ENCODE data around the gene ADCY10. TPM values are rescaled to one million over a fixed set of nuclear protein-coding genes. Genes with fewer than 3 reads are reported as not detected.
"Not testable (repeated sequence)": the region's sequence is repeated elsewhere in the genome, so short reads cannot be mapped to it uniquely, and the experiment has no call there.

ADCY10 gene
- total RNA-seq, 1 experiment from 2014 or later = 0.20 TPM

- not testable (repeated sequence) for H4K8ac ChIP-seq (replicated peaks; ENCODE audit: insufficient read length, low read depth, low read length); H3K18ac ChIP-seq (ENCODE audit: insufficient read length, low read depth, low read length); H3K4me2 ChIP-seq (ENCODE audit: insufficient read depth, insufficient read length, low read length); H3K9ac ChIP-seq (ENCODE audit: extremely low read depth, insufficient read length, low read length); H3K9me3 ChIP-seq (ENCODE audit: control insufficient read depth, low read depth, low read length); H3T11ph ChIP-seq (ENCODE audit: low read length); H3K27ac Mint-ChIP-seq; H2BK120ac ChIP-seq (ENCODE audit: low read depth, low read length, poor library complexity, severe bottlenecking); H4K20me1 ChIP-seq (ENCODE audit: control insufficient read depth, insufficient read depth, insufficient read length); H3K14ac ChIP-seq (ENCODE audit: insufficient read depth, low read length); H3K27ac ChIP-seq (ENCODE audit: insufficient read length, low read depth, low read length); H2BK12ac ChIP-seq (ENCODE audit: insufficient read length, low read depth, low read length); H2BK20ac ChIP-seq (ENCODE audit: low read depth, low read length, poor library complexity, severe bottlenecking); H3K79me2 ChIP-seq (ENCODE audit: insufficient read depth, low read length); H3K27me3 Mint-ChIP-seq (ENCODE audit: low read depth); H3K4me3 Mint-ChIP-seq; DNase-seq; H3K27me3 ChIP-seq (ENCODE audit: insufficient read depth, low read length); H3K79me1 ChIP-seq (ENCODE audit: insufficient read depth, low read depth, low read length, poor library complexity, severe bottlenecking); H4K91ac ChIP-seq (ENCODE audit: insufficient read length, low read depth, low read length); H3K9me3 Mint-ChIP-seq; H3K36me3 Mint-ChIP-seq (ENCODE audit: insufficient read depth in 1 of 3, low read depth in 3 of 3); H2BK15ac ChIP-seq (ENCODE audit: low read depth, low read length); H3K23me2 ChIP-seq (ENCODE audit: insufficient read length, low read depth, low read length, poor library complexity, severe bottlenecking); H2AFZ ChIP-seq (ENCODE audit: low read length); H4K5ac ChIP-seq (ENCODE audit: insufficient read length, low read depth, low read length); H3K4me1 ChIP-seq (ENCODE audit: insufficient read depth, low read length); H2AK5ac ChIP-seq (ENCODE audit: insufficient read length, low read length); H2BK5ac ChIP-seq (ENCODE audit: insufficient read length, low read length); H3K23ac ChIP-seq (ENCODE audit: insufficient read length, low read depth, low read length); H3K4ac ChIP-seq (ENCODE audit: low read depth, low read length); H3K56ac ChIP-seq (ENCODE audit: insufficient read length, low read depth, low read length)
- H3K4me1 Mint-ChIP-seq = peaks cover 34 to 39% of the 10 kb centered on the region in 2 experiments
- WGBS (ENCODE audit: extremely low coverage, insufficient read length, low lambda C conversion rate) = no CpG with 5 or more reads among the region's 8 CpGs
Observed at GRCh38 chr1:167866739-167867414, 47.1 kb downstream of the ADCY10 start.

- not testable (repeated sequence) for H3K79me1 ChIP-seq (ENCODE audit: insufficient read depth, low read depth, low read length, poor library complexity, severe bottlenecking); H2BK20ac ChIP-seq (ENCODE audit: low read depth, low read length, poor library complexity, severe bottlenecking); H2AK5ac ChIP-seq (ENCODE audit: insufficient read length, low read length); H3K4me1 ChIP-seq (ENCODE audit: insufficient read depth, low read length); H3K23ac ChIP-seq (ENCODE audit: insufficient read length, low read depth, low read length); H2BK15ac ChIP-seq (ENCODE audit: low read depth, low read length); H4K5ac ChIP-seq (ENCODE audit: insufficient read length, low read depth, low read length); H2BK12ac ChIP-seq (ENCODE audit: insufficient read length, low read depth, low read length); H3K36me3 Mint-ChIP-seq (ENCODE audit: insufficient read depth in 1 of 3, low read depth in 3 of 3); H3K79me2 ChIP-seq (ENCODE audit: insufficient read depth, low read length); H3K14ac ChIP-seq (ENCODE audit: insufficient read depth, low read length); H3K23me2 ChIP-seq (ENCODE audit: insufficient read length, low read depth, low read length, poor library complexity, severe bottlenecking); H3K56ac ChIP-seq (ENCODE audit: insufficient read length, low read depth, low read length); H3K4me2 ChIP-seq (ENCODE audit: insufficient read depth, insufficient read length, low read length); H3K27ac Mint-ChIP-seq; H4K8ac ChIP-seq (replicated peaks; ENCODE audit: insufficient read length, low read depth, low read length); H3K4ac ChIP-seq (ENCODE audit: low read depth, low read length); H3K9me3 ChIP-seq (ENCODE audit: control insufficient read depth, low read depth, low read length); H3K27me3 ChIP-seq (ENCODE audit: insufficient read depth, low read length); H2BK120ac ChIP-seq (ENCODE audit: low read depth, low read length, poor library complexity, severe bottlenecking); H3K27me3 Mint-ChIP-seq (ENCODE audit: low read depth); H3K9ac ChIP-seq (ENCODE audit: extremely low read depth, insufficient read length, low read length); H4K91ac ChIP-seq (ENCODE audit: insufficient read length, low read depth, low read length); H2AFZ ChIP-seq (ENCODE audit: low read length); H3K18ac ChIP-seq (ENCODE audit: insufficient read length, low read depth, low read length); H3K4me3 Mint-ChIP-seq; H4K20me1 ChIP-seq (ENCODE audit: control insufficient read depth, insufficient read depth, insufficient read length); H3K27ac ChIP-seq (ENCODE audit: insufficient read length, low read depth, low read length); H3K9me3 Mint-ChIP-seq; DNase-seq; H3T11ph ChIP-seq (ENCODE audit: low read length); H2BK5ac ChIP-seq (ENCODE audit: insufficient read length, low read length)
- no CpG with 5 or more reads among the region's 2 CpGs for WGBS (ENCODE audit: extremely low coverage, insufficient read length, low lambda C conversion rate)
- peaks cover 39 to 42% of the 10 kb centered on the region in 2 experiments for H3K4me1 Mint-ChIP-seq
Observed at GRCh38 chr1:167866326-167866725, 47.6 kb downstream of the ADCY10 start.

All from H9 (cell line).